HG02623 (cell line): ENCODE results near the gene GAL3ST1.
"Not testable (repeated sequence)": the region's sequence is repeated elsewhere in the genome, so short reads cannot be mapped to it uniquely, and the experiment has no call there.

Experiments used
- ATAC-seq: cut with Tn5 transposase; IDR thresholded peaks from one replicate; pipeline ENCODE4 v1.9.1; 2021; ENCODE audit warnings: moderate library complexity; ENCODE audit not compliant: unreplicated experiment

The GAL3ST1 gene, protein sequence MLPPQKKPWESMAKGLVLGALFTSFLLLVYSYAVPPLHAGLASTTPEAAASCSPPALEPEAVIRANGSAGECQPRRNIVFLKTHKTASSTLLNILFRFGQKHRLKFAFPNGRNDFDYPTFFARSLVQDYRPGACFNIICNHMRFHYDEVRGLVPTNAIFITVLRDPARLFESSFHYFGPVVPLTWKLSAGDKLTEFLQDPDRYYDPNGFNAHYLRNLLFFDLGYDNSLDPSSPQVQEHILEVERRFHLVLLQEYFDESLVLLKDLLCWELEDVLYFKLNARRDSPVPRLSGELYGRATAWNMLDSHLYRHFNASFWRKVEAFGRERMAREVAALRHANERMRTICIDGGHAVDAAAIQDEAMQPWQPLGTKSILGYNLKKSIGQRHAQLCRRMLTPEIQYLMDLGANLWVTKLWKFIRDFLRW

DNA sequence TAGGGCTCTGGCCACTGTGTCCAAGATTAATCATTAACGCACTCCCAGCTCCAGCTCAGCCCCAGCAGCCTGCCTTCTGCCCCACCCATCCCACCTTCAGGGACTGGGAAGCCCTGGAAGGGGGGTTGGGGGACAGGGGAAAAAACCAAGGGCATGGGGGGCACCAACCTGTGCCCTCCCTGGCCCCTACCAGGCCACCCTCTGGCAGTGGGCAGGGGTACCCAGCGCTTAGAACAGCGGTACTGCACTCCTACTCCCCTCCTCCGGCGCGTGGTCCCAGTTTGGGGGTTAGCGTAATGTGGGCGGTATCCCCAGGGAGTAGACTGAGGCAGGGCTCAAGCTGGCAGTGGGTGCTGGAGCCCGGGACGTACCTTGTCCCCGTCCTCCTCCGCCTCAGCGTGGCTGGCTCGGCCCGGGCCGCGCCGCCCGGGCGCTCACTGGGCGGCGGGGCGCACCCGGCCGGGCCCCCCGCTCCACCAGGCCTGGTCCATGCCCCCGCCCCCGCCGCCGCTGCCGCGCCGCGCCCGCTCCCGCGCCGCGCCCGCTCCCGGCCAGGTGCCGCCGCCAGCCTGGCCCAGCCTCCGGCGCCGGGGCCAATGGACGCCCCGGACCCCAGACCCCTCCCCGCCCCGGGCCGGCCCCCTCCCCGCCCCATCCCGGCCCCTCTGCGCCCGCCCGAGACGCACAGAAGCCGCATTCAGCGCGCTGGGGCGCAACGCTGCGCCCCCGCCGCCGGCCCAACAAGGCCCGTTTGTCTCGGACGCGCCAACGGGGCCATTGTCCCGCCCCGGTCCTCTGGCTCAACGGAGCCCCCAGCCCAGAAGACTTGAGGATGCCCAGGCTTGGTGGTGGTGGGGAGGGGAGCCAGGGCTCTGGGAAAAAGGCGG, at the start of gene GAL3ST1:
TSS of gene GAL3ST1 (minus strand) at position 571 of the 887 bp plus-strand sequence. CDS start 17,273 bp downstream, outside the sequence.
- no peak for ATAC-seq

DNA sequence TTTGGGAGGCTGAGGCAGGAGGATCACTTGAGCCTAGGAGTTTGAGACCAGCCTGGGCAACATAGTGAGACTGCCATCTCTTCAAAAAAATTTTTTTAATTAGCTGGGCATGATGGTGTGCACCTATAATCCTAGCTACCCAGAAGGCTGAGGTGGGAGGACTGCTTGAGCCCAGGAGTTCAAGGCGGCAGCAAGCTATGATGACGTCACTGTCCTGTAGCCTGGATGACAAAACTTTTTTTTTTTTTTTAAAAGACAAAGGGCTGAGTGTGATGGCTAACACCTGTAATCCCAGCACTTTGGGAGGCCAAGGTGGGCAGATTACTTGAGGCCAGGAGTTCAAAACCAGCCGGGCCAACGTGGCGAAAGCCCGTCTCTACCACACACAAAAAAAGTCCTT, 45.4 kb upstream of the GAL3ST1 start:
- not testable (repeated sequence) for ATAC-seq

DNA sequence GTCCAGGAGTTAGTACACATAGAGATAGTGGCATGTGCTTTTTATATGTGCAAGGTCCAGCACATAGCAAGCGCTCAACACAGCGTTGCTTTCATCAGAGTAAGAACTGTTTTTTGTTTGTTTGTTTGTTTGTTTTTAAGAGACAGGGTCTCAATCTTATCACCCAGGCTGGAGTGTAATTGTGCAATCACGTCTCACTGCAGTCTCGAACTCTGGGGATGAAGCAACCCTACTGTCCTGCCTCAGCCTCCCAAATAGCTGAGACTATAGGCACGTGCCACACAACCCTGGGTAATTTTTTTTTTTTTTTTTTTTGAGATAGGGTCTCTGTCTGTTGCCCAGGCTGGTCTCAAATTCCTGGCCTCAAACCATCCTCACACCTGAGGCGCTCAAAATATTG, 43.4 kb upstream of the GAL3ST1 start:
- no peak for ATAC-seq

DNA sequence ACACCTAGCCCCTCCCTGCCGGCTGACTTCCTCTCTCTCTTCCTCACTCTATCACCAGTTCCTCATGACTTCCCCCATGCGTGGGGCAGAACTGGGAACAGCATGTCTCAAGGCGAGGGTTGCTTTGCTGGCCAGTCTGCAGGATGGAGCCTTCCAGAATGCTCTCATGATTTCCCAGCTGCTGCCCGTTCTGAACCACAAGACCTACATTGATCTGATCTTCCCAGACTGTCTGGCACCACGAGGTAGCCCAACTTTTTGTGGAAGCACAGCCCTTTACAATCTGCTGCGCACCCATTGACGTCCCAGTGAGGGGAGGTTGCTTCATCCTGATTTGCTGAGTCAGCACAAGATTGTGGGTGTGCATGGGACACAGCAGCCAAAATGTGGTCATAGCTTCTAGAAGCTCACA, 41.1 kb upstream of the GAL3ST1 start:
- no peak for ATAC-seq

DNA sequence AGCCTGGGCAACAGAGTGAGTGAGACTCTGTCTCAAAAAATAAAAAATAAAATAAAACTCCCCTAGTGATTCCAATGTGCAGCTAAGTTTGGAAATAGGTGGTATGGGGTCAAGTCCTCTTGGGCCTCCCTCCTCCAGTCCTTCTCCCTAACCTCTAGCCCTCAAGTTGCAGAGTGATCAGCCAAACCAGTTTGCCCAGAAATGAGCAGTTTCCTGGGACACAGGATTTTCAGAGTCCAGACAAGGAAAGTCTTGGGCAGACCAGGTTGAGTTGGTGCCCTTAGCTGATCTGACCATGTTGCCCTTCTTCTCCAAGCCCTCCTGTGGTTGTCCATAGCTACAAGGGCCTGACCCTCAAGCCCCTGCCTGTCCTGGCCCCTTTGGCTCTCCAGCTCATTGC, 40.4 kb upstream of the GAL3ST1 start:
- no peak for ATAC-seq

DNA sequence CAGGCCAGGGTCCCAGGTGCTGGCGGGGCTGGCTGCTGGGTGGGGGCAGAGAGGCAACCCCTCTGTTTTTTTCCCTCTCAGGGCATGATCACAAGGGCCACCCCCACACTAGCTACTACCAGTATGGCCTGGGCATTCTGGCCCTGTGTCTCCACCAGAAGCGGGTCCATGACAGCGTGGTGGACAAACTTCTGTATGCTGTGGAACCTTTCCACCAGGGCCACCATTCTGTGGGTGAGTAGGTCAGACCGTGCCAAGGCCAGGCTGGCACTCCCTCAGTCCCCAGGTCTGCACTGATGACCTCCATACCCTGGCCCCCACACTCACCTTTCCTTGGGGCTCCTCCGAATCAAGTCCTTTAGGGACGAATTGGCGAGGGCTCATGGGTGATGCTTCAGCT, 39.8 kb upstream of the GAL3ST1 start:
- ATAC-seq = no peak

DNA sequence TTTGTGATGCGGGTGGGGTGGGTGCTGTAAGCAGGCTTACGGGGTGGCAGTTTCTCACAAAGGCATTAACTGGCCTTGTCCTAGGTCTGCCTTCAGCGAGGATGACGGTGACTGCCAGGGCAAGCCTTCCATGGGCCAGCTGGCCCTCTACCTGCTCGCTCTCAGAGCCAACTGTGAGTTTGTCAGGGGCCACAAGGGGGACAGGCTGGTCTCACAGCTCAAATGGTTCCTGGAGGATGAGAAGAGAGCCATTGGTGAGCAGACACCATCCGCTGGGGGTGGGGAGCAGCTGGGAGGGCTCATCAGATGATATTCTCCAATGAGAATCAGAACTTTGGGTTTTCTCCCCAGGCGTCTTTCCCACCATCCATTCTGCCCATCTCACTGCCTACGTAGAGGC, 38.3 kb upstream of the GAL3ST1 start:
- ATAC-seq = no peak

DNA sequence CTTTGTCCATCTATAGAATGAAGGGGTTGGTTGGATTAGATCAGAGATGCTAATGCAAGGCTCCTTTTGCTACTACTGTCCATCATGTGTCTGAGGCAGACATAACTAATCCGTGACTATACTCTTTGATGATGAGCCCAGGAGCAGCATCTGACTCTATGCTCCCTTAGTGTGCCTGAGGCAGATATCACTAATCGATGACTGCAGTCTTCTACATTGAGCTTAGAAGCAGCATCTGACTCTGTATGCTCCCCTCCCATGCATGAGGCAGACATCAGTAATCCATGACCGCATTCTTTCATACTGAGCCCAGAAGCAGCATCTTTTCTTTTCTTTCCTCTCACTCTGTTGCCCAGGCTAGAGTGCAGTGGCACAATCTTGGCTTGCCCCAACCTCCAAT, 36.7 kb upstream of the GAL3ST1 start:
- ATAC-seq = no peak

DNA sequence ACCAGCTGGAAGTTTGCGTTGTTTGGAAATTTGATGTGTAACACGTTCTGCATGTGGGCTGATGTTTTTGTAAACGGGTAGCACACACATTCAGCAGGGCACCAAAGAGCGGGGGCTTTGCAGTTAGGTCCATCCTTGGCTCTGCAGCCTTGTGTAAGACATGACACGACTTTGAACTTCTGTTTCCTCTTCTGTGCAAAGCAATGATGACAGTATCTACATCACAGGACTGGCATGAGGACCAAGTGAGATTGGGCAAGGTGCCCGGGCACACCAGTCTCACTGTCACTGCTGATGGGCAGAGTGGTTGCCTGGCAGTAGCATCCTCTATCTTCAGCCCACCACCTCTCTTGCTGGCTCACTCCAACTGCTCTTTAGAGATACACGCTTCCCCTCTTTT, 35.8 kb upstream of the GAL3ST1 start:
- no peak for ATAC-seq

DNA sequence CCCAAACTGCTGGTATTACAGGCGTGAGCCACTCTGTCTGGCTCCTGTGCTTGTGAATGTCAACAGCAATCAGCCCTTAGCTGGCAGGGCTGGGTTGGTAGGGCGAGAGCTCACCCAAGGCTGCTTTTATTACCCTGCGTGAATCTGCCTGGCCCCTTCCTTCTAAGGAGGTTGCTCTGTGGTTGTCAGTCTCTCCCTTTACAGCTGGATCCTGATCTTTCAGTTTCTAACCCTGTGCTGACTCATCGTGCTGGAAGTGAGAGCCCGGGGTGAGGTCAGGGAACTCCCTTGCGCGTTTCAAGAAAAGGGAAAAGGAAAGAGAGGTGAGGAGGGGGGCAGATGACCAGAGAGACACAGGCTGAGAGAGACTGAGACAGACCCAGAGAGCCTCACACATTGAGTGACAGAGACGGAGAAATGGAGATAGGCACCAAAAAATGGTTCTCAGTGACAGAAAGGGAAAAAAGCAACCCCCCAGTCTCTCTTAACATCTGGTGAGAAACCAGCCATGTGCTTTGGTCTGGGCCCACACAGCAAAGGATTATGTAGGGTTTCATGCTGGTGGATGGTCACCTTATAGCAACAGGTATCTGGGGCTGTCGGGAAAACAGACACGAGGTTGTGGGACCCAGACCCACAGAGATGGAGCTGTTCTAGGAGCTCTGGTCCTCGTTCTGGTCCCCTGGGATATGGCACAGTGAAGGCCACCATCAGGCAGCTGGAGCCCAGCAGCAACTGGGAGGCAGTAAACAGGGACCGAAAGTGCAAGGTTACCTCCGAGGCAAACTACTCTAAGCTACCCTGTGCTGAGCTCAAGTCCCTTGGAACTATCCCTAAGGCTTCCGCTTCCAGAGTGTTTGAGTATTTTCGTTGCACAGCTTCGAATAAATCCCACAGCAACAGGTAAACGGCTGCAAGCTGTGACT, 35.1 kb upstream of the GAL3ST1 start:
- ATAC-seq = no peak

DNA sequence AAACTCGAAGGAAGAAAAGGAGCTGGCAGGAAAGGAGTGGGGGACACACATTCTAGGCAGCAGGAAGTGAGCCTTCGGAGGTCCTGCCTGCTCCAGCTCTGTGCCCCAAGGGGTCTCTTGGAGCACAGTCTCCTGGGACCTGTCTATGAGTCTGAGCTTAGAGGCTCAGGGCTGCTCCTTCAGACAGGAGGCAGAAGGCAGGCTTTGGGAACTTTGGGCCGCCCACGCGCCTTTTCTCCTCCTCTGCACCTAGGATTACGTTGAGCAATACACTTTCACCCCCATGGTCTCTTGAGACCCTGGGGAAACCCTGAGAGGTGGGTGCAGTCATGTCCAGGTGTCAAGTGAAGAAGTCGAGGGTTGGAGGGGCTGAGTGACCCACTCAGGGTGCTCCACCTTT, 33.5 kb upstream of the GAL3ST1 start:
- ATAC-seq = no peak

DNA sequence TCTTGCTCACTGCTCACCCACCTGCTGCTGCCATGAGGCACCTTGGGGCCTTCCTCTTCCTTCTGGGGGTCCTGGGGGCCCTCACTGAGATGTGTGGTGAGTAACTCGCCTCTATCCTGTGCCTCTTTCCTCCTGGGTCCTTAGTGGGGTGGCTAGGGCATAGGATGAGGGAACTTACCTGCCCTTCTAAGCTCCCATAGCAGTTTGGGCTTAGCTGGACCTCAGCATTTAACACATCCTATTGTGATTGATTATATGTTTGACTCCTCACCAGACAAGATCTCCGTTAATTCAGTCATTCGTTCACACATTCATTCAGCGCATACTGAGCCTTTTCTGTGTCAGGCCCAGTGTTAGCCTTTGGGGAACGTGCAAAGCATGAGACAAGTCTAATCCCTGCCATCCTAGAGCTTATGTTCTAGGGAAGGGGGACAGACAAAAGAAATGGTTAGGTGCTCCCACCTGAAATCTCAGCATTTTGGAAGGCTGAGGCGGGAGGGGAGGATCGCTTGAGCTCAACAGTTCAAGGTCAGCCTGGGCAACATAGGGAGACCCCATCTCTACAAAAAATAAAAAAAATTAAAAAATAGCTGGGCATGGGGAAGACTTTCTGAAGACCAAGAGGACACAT, 33.0 kb upstream of the GAL3ST1 start:
- no peak for ATAC-seq

DNA sequence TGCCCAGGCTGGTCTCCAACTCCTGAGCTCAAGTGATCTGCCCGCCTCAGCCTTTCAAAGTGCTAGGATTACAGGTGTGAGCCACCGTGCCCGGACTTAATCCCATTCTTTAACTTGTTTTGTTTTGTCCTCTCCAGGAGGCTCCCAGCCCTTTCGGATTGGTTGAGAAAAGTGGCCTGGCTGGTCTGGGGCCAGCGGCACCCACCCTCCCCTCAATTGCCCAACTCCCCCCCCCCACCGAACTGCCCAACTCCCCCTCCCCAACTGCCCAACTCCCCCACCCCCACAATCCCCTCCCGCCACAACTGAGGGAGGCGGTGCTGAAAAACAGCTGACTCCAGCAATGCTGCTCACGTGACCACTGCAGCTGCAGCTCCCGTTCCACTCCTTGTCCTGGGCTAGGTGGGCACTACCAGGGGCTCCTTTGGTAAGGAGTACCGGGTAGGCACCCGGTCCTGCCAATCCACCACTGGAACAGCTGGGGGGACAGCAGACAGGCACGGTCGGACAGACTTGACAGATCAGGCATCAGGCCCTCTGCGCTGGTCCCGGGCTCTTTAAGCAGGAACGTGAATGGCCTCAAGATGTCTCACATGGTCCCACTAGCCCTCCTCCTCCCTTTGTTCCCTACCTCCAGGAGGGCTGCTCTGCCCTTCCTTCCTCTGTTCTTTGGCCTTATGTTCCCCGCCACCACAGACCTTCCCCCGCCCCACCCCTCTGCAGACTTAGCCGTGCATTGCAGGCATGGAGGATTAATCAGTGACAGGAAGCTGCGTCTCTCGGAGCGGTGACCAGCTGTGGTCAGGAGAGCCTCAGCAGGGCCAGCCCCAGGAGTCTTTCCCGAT, 32.2 kb upstream of the GAL3ST1 start, which contains the start of gene TCN2:
TSS of gene TCN2 (plus strand) at position 720 of the 845 bp plus-strand sequence. CDS start 158 bp downstream, outside the sequence.
- ATAC-seq = no peak

DNA sequence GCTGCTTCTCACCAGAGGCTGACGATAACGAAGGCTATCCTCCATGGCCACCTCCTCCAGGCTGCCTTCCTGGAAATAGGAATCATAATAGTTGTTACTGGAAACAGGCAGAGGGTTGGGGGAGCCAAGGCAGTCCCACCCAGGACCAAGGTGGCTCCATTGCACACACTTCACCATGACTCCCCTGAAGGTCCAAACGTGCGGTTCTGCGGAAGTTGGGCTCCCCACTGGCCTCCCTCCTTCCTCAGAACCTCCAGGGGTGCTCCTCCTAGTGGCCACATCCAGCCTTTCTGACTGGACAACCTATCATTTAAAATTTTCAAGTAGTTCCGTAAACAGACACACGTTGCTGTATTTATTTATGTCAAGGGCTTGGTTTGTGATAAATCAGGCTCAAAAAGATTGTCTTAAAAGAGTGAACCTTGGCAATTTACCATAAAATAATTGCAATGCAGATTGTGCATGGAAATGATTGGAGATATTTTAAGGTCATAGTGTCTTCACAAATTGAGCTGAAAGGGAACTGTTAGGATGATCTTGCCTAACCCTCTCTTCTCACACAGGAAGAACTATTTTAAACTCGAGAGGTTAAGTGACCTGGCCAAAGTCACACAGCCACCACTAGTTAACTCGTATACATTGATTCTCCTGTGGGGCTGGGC, 31.1 kb upstream of the GAL3ST1 start:
- ATAC-seq = no peak

DNA sequence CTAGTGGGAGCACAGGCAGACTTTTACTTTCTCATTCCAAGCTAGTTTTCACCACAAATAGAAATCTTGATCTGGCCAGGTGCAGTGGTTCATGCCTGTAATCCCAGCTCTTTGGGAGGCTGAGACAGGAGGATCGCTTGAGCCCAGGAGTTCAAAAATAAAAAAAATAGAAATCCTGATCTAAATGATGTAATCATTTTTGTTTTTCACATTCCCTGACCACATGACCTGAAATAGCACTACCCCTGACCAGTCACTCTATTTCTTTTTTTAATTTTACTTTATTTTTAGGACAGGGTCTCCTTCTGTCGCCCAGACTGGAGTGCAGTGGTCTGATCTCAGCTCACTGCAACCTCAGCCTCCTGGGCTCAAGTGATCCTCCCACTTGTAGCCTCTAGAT, 30.3 kb upstream of the GAL3ST1 start:
- ATAC-seq = no peak

DNA sequence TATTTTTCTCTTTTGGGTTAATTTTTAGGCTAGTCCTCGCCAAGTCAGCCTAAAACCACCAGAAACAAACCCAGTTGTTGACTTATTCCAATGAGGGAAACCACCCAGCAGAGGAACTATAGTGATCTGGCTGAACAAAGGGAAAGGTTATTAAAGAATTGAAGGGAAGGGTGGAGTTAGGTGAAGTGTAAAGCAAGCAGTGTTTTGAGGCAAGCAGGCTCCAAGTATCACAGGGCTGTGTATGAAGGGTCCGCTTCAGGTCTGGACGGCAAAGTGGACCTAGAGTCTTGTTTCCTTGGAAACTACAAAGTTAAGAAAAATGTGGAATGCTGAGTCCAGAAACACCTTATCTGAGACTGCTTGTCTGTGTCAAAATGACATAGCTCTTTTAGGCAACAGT, 29.3 kb upstream of the GAL3ST1 start:
- ATAC-seq = no peak

DNA sequence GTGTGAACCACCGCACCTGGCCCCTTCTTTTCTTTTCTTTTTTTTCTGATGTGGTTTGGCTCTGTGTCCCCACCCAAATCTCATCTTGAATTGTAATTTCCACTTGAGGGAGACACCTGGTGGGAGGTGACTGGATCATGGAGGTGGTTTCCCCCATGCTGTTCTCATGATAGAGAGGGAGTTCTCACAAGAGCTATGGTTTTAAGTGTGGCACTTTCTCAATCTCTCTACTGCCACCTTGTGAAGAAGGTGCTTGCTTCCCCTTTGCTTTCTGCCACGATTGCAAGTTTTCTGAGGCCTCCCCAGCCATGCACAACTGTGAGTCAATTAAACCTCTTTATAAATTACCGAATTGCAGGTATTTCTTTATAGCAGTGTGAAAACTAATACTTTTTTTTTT, 27.6 kb upstream of the GAL3ST1 start:
- no peak for ATAC-seq

DNA sequence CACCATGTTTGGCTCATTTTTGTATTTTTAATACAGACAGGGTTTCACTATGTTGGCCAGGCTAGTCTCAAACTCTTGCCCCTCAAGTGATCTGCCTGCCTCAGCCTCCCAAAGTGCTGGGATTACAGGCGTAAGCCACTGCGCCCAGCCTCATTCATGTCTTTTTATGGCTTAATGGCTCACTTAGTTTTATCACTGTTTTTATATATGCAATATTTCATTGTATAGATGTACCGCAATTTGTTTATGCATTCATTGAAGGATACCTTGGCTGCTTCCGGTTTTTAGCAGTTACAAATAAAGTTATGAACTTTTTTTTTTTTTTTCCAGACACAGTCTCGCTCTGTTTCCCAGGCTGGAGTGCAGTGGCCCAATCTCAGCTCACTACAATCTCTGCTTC, 27.0 kb upstream of the GAL3ST1 start:
- no peak for ATAC-seq

DNA sequence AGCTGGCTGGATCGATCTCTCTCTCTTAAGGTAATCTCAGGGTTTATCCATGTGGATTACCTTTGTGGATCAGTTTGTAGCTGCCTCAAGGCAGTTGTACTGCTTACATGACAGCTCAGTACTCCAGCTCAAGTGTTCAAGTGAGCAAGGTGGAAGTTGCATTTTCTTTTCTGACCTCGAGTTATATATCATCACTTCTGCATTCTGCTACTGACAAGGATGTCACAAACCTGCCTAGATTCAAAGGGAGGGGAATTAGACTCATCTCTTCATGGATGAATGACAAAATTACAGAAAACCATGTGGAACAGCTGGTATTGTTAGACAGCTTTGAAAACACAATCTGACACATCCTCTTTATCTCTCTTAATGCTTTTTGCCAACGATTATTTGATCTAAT, 26.5 kb upstream of the GAL3ST1 start:
- ATAC-seq = no peak
